ENCODE results near the gene GPI.

Gene GPI

GRCh38 chr19:34355201-34355600 lies 9.8 kb upstream of the GPI start:
- POLR2A ChIA-PET: no interaction called here
- DNase-seq (ENCODE audit: extremely low spot score): no peak
- TF ChIP-seq CTBP1 (IDR thresholded peaks at IDR 0.05; ENCODE audit: borderline replicate concordance): no peak
- TF ChIP-seq BHLHE40 (IDR thresholded peaks at IDR 0.05; ENCODE audit: borderline replicate concordance): no peak
- TF ChIP-seq LEF1 (IDR thresholded peaks at IDR 0.05; ENCODE audit: borderline replicate concordance): no peak
- TF ChIP-seq TARDBP (IDR thresholded peaks at IDR 0.05): no peak
- TF ChIP-seq HDGF (IDR thresholded peaks at IDR 0.05; ENCODE audit: borderline replicate concordance): no peak
- TF ChIP-seq FOXK2 (IDR thresholded peaks at IDR 0.05): no peak
- TF ChIP-seq ZNF384 (IDR thresholded peaks at IDR 0.05): no peak
- TF ChIP-seq NFRKB (IDR thresholded peaks at IDR 0.05): no peak

GRCh38 chr19:34356875-34357274 lies 8.1 kb upstream of the GPI start:
- no peak for DNase-seq (ENCODE audit: extremely low spot score)
- CTCF ChIA-PET: no interaction called here
- TF ChIP-seq FOXM1 (IDR thresholded peaks at IDR 0.05; ENCODE audit: borderline replicate concordance) (no peak), L3MBTL2 (conservative IDR thresholded peaks at IDR 0.05) (no peak), LEF1 (IDR thresholded peaks at IDR 0.05; ENCODE audit: borderline replicate concordance) (no peak), ELF4 (IDR thresholded peaks at IDR 0.05) (no peak), TARDBP (IDR thresholded peaks at IDR 0.05) (no peak), FOXK2 (IDR thresholded peaks at IDR 0.05) (no peak), PKNOX1 (IDR thresholded peaks at IDR 0.05) (no peak), ZNF384 (IDR thresholded peaks at IDR 0.05) (no peak), CTBP1 (IDR thresholded peaks at IDR 0.05; ENCODE audit: borderline replicate concordance) (no peak), NFRKB (IDR thresholded peaks at IDR 0.05) (no peak), HDGF (IDR thresholded peaks at IDR 0.05; ENCODE audit: borderline replicate concordance) (no peak), SP1 (IDR thresholded peaks at IDR 0.05) (no peak), SUZ12 (IDR thresholded peaks at IDR 0.05) (no peak), ARNT (IDR thresholded peaks at IDR 0.05) (no peak), FOXA1 (IDR thresholded peaks at IDR 0.05) (no peak), BHLHE40 (IDR thresholded peaks at IDR 0.05; ENCODE audit: borderline replicate concordance) (no peak)
- POLR2A ChIA-PET: no interaction called here

More at GRCh38 chr19:34355201-34355600, 9.8 kb upstream of the GPI start:
- CTCF ChIA-PET: interaction anchor here (1.0 kb wide), 1 partner anchor 8 kb away, joined by 3 read pairs; no protein-coding TSS in a partner anchor

- ChIA-PET CTCF (no interaction called here), POLR2A (no interaction called here)
- TF ChIP-seq HDGF (IDR thresholded peaks at IDR 0.05; ENCODE audit: borderline replicate concordance): no peak
- TF ChIP-seq TARDBP (IDR thresholded peaks at IDR 0.05): no peak
- TF ChIP-seq SP1 (IDR thresholded peaks at IDR 0.05): no peak
- TF ChIP-seq LEF1 (IDR thresholded peaks at IDR 0.05; ENCODE audit: borderline replicate concordance): no peak
- no peak for TF ChIP-seq FOXK2 (IDR thresholded peaks at IDR 0.05)
- no peak for TF ChIP-seq SUZ12 (IDR thresholded peaks at IDR 0.05)
- no peak for TF ChIP-seq FOXM1 (IDR thresholded peaks at IDR 0.05; ENCODE audit: borderline replicate concordance)
- TF ChIP-seq ZNF384 (IDR thresholded peaks at IDR 0.05): no peak
- no peak for DNase-seq (ENCODE audit: extremely low spot score)
These were observed 7.6 kb upstream of the GPI start for GRCh38 chr19:34357431-34357830.

GRCh38 chr19:34359140-34359953 lies 5.6 kb upstream of the GPI start:
- TF ChIP-seq TARDBP (IDR thresholded peaks at IDR 0.05) (peak; percentile 74; the same call in 1 of the 2 replicates), SUZ12 (IDR thresholded peaks at IDR 0.05) (no peak), L3MBTL2 (conservative IDR thresholded peaks at IDR 0.05) (peak; percentile 61)
- ChIA-PET CTCF (interaction anchor here (0.6 to 1.0 kb wide), 2 partner anchors 13 to 1031 kb away, joined by 4 to 5 read pairs; no protein-coding TSS in a partner anchor), POLR2A (interaction anchor here (0.9 to 1.5 kb wide), 4 partner anchors 11 to 114 kb away, joined by 3 to 6 read pairs (median 4); partner anchors contain the start of gene UBA2)
- peak; percentile 97 for DNase-seq (ENCODE audit: extremely low spot score)

- DNase-seq (ENCODE audit: extremely low spot score): no peak
- ChIA-PET CTCF (no interaction called here), POLR2A (interaction anchor here (0.9 to 1.5 kb wide), 4 partner anchors 11 to 115 kb away, joined by 3 to 6 read pairs (median 4); partner anchors contain the start of gene UBA2)
- TF ChIP-seq L3MBTL2 (conservative IDR thresholded peaks at IDR 0.05) (no peak), CTBP1 (IDR thresholded peaks at IDR 0.05; ENCODE audit: borderline replicate concordance) (no peak), ARNT (IDR thresholded peaks at IDR 0.05) (no peak), ZNF384 (IDR thresholded peaks at IDR 0.05) (no peak), NFRKB (IDR thresholded peaks at IDR 0.05) (no peak), BHLHE40 (IDR thresholded peaks at IDR 0.05; ENCODE audit: borderline replicate concordance) (no peak), SP1 (IDR thresholded peaks at IDR 0.05) (no peak), PKNOX1 (IDR thresholded peaks at IDR 0.05) (no peak), ELF4 (IDR thresholded peaks at IDR 0.05) (no peak), FOXM1 (IDR thresholded peaks at IDR 0.05; ENCODE audit: borderline replicate concordance) (no peak), FOXK2 (IDR thresholded peaks at IDR 0.05) (no peak)
These were observed 5.1 kb upstream of the GPI start for GRCh38 chr19:34359954-34360315.

- POLR2A ChIA-PET: no interaction called here
- TF ChIP-seq HDGF (IDR thresholded peaks at IDR 0.05; ENCODE audit: borderline replicate concordance) (no peak), L3MBTL2 (conservative IDR thresholded peaks at IDR 0.05) (no peak), FOXK2 (IDR thresholded peaks at IDR 0.05) (no peak), ZNF384 (IDR thresholded peaks at IDR 0.05) (no peak), TARDBP (IDR thresholded peaks at IDR 0.05) (no peak), FOXA1 (IDR thresholded peaks at IDR 0.05) (no peak), SUZ12 (IDR thresholded peaks at IDR 0.05) (no peak), ARNT (IDR thresholded peaks at IDR 0.05) (no peak), NFRKB (IDR thresholded peaks at IDR 0.05) (no peak), ELF4 (IDR thresholded peaks at IDR 0.05) (no peak), LEF1 (IDR thresholded peaks at IDR 0.05; ENCODE audit: borderline replicate concordance) (no peak), PKNOX1 (IDR thresholded peaks at IDR 0.05) (no peak), BHLHE40 (IDR thresholded peaks at IDR 0.05; ENCODE audit: borderline replicate concordance) (no peak), FOXM1 (IDR thresholded peaks at IDR 0.05; ENCODE audit: borderline replicate concordance) (no peak), SP1 (IDR thresholded peaks at IDR 0.05) (no peak), CTBP1 (IDR thresholded peaks at IDR 0.05; ENCODE audit: borderline replicate concordance) (no peak)
- CTCF ChIA-PET: no interaction called here
- DNase-seq (ENCODE audit: extremely low spot score): no peak
These were observed 4.6 kb upstream of the GPI start for GRCh38 chr19:34360354-34360909.
